HUDEP-2 (cell line): Measurements from ENCODE around the gene ZYX.
A peak's percentile ranks its signal among the peaks of the same experiment; 100 is the strongest.
"Not testable (repeated sequence)": the region's sequence is repeated elsewhere in the genome, so short reads cannot be mapped to it uniquely, and the experiment has no call there.

Experiments
- DNase-seq, 76 experiments: peaks; one replicate each; lab custom pipeline; 2025; ENCODE audit not compliant: unreplicated experiment in 76 of 76; lab: John Stamatoyannopoulos, UW

ZYX gene

DNA sequence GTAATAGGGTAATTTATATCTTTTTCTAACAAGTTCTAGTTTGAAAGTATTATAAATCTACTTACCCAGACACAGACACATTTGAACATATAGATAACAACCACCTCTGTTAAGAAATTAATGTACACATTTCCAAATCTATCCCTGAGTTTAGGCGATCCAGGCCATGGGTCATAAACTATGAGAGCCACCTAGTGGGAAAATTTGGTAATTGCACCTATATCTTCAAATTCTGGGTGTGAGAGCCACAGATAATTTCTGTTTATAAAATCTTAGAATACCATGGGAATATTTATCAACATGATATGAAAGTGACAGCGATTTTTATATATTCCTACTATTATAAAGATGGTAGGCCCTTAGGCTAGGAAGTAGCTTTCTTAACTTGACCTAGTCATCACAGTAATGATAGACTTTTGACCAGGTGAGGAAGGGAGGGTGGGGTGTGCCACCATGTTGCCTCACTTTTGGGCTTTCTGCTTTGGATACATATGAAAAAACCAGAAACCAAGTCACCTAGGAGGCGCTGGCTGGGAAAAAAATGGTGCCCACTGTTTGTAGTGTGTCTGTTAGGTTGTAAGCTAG is 35.5 kb downstream of the ZYX start:
- peak in 19 of 76 experiments; percentile 1 to 50 (median 25) for DNase-seq

DNA sequence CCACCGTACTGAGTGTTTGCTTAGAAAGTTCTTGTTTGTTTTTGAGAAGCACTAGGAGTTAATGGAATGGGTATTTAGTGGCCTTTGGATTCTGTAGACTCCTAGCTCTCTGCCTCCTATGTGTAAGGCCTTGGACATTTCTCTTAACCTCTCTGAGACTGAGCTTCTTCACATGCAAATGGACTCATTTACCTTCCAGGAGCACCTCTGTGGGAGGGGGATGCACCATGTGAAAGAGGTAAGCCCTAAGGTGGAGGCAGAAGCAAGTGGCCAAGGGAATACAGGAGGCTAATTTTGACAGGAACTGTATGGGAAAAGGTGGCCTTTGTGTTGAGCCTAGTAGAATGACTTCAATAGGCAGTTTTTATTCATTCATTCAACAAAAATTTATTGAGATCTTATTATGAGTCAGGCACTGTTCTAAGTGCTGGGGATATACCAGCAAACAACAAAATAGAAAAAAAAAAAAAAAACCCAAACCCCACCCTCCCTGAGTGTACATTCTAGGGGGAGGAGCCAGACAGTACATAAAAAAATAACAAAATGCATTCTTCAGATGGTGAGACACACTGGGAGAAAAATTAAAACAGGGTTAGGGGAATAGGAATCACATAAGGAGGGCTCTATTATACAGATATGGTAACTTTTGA is 36.7 kb downstream of the ZYX start:
- DNase-seq: no peak

DNA sequence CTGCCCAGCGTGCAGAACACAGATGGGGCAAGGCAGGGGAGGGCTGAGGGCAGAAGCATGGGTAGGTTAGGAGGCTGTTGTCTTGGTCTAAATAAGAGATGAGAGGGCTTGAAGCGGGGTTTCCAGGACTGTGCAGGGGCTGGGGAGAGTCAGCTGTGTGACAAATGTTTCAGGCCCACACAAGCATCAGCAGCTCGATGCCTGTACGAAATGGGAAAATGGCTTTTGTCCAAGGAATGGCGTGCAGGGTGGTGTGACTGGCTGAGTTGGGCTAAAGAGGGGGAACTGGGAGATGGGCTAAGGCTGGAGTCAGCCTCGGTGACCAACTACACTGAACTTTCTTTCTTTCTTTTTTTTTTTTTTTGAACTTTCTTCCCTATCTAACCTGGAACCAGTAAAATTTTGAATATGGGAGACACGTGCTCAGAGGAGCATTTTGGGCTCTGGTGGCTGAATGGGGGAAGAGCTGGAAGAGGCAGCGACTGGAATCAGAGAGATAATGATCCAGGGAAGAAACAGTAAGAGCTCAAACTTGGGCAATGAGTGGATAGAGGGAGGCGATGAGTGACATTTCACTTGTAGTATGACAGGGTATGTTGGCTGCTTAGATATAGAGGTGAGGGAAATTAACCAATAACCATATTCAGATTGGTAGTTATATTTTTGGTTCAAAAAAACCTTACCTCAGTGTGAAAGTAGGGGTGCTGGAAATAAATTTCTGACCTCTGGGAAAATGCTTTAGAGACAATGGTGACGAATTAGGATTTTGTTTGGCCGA is 37.7 kb downstream of the ZYX start:
- DNase-seq: no peak

DNA sequence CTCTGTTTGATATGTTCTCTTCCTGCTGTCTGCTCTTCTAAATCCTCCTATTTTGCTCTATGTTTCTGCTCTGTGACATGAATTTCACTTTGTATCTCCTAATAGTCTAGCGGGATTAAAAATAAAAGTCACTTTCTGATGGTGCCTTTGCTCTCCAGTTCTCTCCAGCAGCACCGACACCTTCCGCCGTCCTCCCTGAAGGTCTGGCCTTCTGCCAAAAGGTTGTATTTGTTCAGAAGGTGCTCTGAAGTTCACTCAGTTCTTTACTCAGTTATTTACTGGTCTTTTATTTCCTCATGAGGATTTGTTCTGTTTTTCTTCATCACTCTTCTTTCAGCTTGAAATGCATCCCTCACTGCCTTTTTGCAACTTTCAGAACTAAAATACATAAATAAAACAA is 38.7 kb downstream of the ZYX start:
- DNase-seq: no peak

DNA sequence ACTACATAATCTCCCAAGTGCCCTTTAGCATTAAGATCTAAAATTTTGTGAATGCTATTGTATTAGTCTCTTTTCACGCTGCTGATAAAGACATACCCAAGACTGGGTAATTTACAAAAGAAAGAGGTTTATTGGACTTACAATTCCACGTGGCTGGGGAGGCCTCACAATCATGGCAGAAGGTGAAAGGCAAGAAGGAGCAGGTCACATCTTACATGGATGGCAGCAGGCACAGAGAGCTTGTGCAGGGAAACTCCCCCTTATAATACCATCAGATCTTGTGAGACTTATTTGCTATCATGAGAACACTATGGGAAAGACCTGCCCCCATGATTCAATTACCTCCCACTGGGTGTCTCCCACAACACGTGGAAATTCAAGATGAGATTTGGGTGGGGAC is 39.5 kb downstream of the ZYX start:
- not testable (repeated sequence) for DNase-seq

DNA sequence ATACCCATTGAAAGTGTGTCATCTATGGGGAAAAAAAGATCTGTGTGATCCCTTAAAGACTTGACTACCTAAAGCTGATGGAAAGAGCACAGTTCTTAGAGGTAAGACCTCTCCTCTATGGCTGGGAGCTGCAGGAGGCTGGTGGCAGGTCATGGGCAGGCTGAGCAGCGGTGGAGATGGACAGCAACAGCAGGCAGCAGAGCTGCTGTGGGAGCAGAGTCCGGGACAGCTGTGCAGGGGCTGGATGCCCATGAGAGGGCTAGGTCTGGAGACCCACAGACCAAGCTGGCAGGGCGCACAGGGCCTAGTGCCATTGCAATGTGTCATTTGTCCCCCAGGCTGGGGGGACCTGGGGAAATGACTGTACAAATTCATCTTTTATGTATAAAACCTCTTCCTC is 40.9 kb downstream of the ZYX start:
- no peak for DNase-seq

DNA sequence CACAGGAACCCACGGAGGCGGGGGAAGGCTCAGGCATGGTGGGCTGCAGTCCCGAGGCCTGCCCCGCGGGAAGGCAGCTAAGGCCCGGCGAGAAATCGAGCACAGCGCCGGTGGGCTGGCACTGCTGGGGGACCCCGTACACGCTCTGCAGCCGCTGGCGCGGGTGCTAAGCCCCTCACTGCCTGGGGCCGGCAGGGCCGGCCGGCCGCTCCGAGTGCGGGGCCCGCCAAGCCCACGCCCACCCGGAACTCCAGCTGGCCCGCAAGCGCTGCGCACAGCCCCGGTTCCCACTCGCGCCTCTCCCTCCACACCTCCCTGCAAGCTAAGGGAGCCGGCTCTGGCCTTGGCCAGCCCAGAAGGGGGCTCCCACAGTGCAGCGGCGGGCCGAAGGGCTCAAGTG is 43.3 kb downstream of the ZYX start:
- DNase-seq: not testable (repeated sequence)

DNA sequence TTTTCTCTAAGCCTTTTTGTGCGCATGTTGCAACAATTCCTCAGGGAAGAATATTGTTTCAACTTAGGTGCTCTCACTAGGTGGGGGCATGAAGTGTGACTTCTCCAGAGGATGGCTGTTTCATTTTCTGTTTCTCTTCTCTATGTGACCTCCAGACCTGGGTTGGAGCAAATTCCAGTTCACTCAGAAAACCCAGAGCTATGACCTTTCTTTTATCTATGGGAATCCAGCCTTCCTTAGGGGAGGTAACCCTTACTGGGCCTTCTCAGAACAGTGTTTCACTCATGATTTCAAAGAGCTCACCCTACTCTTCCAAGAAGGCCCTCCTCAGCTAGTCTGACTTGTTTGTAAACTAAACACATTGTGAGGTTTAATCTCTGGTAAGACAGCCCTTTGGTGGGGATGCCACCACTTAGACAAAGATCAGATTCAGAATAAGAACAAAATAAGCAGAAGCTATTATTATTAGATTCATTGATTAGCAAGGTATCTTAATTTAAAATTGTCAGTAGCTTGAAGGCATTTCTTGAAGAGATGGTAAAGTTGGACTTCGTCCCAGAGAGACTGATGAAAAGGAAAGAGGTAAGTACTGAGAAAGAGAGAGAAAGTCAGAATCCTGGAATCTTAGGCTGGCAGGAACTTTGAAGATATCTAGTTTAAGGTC is 45.5 kb downstream of the ZYX start:
- DNase-seq: no peak

DNA sequence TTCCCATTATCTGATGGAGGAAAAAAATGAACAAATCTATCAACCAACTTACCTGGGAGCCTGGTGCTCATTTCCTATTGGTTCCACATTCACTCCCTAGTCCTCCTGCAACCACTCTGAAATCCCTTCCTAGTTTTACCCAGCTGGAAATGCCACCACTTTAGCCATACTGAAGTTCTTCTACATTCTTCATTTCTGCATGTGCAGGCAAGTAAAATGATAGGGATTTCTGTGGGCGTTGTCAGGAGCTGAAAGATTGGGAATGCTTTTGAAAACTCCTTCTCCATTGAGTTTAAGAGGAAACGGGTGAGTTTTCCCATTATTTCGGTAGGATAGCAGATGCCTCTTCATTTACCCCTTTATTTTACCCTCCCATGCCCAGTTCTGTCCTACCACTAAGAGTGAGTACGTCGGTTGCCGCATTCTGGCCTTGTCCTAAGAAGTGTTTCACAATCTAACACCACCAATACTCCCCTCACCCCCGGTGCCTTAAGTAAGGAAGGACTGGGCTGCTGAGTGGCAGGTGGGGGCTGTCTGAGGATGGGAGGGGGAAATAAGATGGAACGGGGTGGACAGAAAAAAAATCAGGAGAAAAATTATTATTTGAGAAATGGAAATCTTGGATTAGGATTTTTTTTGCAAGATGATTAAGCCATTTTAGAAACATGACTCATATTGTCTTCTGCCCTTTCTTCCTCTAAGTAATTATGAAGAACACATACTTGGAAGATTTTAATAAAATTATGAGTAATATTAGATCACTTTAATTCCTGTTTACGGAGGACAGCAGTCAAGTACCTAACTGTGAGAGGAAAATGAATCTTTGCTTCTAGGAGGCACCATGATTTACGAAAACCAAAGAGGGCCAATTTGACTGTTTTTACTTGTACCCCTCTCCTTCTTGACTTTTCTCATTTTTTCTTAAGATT is 48.9 kb downstream of the ZYX start:
- no peak for DNase-seq

DNA sequence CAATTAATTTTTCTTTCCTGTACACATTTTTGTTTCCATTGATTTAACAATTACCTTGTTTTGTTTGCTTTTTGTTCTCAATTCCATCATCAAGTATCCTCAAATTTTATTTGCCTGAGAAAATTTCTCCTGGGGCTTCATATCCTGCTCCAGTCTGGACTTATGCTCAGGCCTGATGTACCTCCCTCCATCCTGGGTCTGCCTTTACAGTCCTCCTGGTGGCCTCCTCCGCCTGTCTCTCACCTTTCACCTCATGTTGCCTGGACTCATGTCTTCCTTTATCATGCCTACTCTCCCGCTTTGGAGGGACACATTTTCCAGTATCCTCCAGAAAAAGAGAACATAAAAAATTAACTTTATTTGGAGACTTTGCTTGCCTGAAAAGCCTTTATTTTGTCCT is 50.0 kb downstream of the ZYX start:
- DNase-seq: no peak

DNA sequence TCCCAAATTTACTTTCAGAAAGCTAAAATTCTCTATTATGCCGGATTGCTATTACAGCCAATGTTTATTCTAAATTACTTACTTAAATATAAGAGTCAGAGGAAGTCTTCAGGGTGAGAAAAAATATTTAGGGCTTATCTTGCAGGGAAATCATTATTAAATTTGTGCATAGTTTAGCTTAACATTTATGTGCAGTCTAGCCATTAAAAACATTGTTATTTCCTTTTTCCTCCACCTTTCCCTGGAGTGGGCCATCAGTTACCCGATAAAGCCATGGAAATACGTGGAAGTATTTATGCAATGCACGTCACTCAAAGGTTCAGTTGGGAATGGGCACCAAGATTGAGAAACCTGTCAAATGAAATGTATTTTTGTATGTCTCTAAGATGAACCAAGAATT is 52.6 kb downstream of the ZYX start:
- DNase-seq: no peak

DNA sequence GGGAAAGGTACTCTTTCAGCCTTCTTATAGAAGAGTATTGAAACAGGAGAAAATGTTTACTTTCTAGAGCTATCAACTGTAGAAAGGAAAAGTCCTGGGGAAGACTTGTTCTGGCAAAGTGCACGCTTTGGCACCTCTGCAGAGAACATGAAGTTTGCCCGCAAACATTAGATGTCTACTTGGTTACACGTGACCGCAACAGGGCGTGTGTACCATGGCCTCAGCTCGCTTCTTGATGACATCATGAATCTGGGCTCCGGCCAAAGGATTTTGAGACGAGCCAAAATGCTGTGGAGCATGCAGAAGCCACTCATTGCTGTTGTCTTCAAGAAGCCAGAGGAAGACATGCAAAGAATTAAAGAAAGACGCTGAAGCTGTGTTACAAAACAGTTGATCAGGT is 53.5 kb downstream of the ZYX start:
- no peak for DNase-seq

DNA sequence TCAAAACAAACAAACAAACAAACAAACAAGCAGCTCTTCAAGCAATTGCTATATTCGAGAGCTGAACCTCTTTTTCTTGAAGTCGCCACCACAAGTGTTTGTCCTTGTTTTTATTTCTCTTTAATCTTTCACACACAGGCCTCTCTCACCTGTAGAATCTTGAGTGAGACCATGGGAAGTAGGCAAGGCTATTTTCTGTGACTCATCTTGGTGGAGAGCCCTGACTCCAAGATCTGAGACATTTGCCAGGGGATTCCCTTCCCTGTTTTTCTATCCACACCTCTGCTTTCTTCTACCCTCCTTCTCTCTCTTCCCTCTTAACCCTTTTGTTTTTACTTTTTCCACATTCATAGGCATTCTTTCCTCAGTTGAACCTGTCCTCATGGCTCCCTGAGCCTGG is 54.1 kb downstream of the ZYX start:
- no peak for DNase-seq

DNA sequence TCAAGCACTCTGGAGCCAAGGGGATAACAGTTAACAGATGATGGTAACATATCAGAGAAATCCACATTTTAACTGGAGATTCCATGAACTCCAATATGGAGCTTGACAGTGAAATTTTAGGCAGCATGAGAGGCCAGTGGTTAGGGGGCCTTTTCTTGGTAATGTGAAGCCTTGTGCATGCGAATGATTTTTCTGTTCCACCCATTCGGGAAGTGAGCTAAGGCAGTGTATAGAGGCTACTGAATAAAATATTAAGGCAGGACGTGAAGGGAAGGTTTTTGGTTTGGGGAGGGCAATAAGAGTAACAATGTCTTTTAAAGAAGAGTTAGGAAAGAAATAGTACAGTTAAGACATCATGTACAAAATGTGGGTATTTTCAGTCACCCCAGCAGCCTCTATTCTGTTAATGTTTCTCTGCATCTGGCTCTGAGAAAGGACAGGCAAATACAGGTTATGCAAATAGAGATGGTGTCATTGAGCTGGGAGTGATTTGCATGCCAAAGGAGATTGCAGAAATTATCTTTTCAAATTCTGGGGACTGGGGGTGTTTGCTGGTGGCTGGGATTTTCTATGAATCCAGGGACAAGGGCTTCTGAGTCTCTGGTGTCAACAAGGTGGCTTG is 55.3 kb downstream of the ZYX start:
- no peak for DNase-seq

DNA sequence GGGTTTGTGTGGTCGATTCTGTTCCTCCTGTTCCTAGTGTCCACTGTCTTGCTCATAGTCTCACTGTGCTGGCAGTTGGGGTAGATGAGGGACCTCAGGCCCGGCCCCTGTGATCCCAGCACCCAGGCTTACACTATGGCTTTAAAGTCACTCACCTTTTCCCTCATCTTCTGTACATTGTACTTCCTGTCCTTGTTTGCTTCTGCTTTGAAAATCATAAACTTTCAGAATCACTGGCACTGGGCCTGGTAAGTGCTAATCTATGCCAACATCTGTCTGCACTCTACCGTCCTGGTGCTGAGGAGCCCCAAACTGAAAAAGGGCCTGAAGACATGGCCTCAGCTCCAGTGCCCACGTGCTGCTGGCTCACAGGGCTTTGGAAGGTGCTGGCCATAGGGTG is 56.4 kb downstream of the ZYX start:
- peak in 62 of 76 experiments; percentile 2 to 67 (median 23) for DNase-seq

DNA sequence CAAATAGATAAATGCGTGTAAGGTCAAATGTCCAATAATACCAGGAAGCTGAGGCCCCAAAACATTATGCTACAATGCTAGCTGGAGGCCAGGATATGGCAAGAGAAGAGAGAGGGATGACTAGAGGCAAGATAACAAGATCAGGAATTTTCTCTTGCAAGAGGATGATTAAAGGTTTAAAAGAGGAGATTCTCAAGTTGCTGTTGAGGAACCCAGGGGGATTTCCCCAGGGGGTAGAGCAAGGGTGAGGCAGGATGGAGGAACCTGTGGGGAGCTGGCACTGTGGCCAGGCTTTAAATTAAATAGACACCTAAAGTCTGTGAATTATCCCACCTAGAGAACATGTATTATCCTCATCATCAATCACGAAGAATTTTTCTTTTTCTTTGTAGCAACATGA is 58.7 kb downstream of the ZYX start:
- DNase-seq: no peak
